OCI-LY3 (cell line): ENCODE data around the gene LSM3.

Experiments
- H2AFZ ChIP-seq: fragments of 200-600, 300-600 bp; shearing (Covaris generic); 2 replicates; pipeline ENCODE4 v1.6.0; 2014; ENCODE audit warnings: antibody characterized with exemption, low read depth, low read length
- H3K27ac ChIP-seq: fragments of 200-600, 300-600 bp; sonication (generic); 2 replicates; pipeline ENCODE4 v1.5.1; 2014; ENCODE audit warnings: mild to moderate bottlenecking, low read length, moderate library complexity, mixed read lengths
- H3K27me3 ChIP-seq: fragments of 200-600, 300-600 bp; sonication (generic); 2 replicates; pipeline ENCODE4 v1.6.1; 2014; ENCODE audit warnings: low read depth, low read length, mixed read lengths
- H3K36me3 ChIP-seq: fragments of 200-600, 300-600 bp; sonication (generic); replicated peaks from 2 replicates; pipeline ENCODE3; 2014; ENCODE audit warnings: low read depth, low read length, mixed read lengths
- H3K4me1 ChIP-seq: fragments of 300-600, 200-600 bp; sonication (generic); 2 replicates; pipeline ENCODE4 v1.6.1; 2014; ENCODE audit warnings: low read length, mixed read lengths
- H3K4me2 ChIP-seq: fragments of 200-600, 300-600 bp; sonication (generic); 2 replicates; pipeline ENCODE4 v1.6.1; 2014; ENCODE audit warnings: low read length, mixed read lengths
- H3K4me3 ChIP-seq: fragments of 300-600, 200-600 bp; sonication (generic); 2 replicates; pipeline ENCODE4 v1.5.1; 2014; ENCODE audit warnings: antibody characterized with exemption, mild to moderate bottlenecking, low read length, moderate library complexity
- H3K79me2 ChIP-seq: fragments of 300-600, 200-600 bp; shearing (Covaris generic); 2 replicates; pipeline ENCODE4 v1.6.1; 2014; ENCODE audit warnings: mild to moderate bottlenecking, low read length, mixed read lengths
- H3K9ac ChIP-seq: fragments of 300-600, 200-600 bp; shearing (Covaris generic); 2 replicates; pipeline ENCODE4 v1.6.0; 2014; ENCODE audit warnings: mild to moderate bottlenecking, low read length, moderate library complexity
- H3K9me3 ChIP-seq: fragments of 200-600, 300-600 bp; shearing (Covaris generic); 2 replicates; pipeline ENCODE4 v1.6.1; 2014; ENCODE audit warnings: low read length, mixed read lengths; ENCODE audit not compliant: insufficient read depth
- H4K20me1 ChIP-seq: fragments of 200-600, 300-600 bp; sonication (generic); 2 replicates; pipeline ENCODE4 v1.6.1; 2016; ENCODE audit warnings: low read length, mixed read lengths; ENCODE audit not compliant: insufficient read depth
- CTCF ChIP-seq: fragments of 200-600, 300-600 bp; sonication (generic); IDR thresholded peaks from 2 replicates; pipeline ENCODE4 v1.5.1; 2014; ENCODE audit warnings: antibody characterized with exemption, low read length, low read depth
- EZH2phosphoT487 ChIP-seq: fragments of 200-600 bp; shearing (Covaris generic); IDR thresholded peaks from 2 replicates; pipeline ENCODE4 v1.6.1; 2018; ENCODE audit warnings: antibody characterized with exemption, mixed run types, low read depth

LSM3 gene

GRCh38 chr3:14143271-14144225, 35.1 kb upstream of the LSM3 start:
- Histone ChIP-seq H3K79me2 (no peaks in the 10 kb centered on the region), H3K4me3 (no peak overlapping the region), H3K9ac (no peak overlapping the region), H4K20me1 (peaks cover 7% of the 10 kb centered on the region), H3K9me3 (no peaks in the 10 kb centered on the region), H2AFZ (no peak overlapping the region), H3K27ac (peak overlapping the region; percentile 66), H3K4me1 (peaks cover 18% of the 10 kb centered on the region), H3K27me3 (no peaks in the 10 kb centered on the region), H3K4me2 (peak overlapping the region; percentile 65), H3K36me3 (peaks cover 64% of the 10 kb centered on the region)
- no peak for TF ChIP-seq EZH2phosphoT487
- no peak for TF ChIP-seq CTCF

DNA sequence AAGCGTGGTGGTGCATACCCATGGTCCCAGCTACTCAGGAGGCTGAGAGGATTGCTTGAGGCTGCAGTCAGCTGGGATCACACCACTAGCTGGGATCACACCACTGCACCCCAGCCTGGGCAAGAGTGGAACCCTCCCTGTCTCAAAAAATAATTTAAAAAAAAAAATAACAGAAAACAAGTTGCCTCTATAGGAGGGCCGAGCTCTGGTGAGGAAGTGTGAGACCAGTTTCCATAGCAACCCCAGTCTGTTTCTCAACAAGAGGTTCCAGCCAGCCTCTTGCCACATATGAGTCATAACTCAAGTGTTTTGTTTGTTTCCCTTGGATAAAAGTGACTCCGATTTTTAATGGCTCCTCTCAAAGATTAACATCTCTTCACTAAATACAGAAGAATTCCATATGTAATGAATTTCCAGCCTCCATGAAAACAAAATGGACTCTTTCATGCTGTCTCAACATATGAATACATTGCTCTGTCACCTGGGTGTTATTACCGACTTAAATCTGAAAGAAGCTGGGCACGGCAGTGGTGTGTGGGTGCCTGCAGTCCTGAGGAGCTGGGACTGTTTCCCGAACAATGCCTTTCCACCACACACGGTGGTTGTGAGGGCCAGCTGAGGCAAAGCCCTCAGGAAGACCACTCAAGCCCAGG, 34.1 kb upstream of the LSM3 start:
- Histone ChIP-seq H3K36me3 (peaks cover 58% of the 10 kb centered on the region), H4K20me1 (peaks cover 7% of the 10 kb centered on the region), H3K79me2 (no peaks in the 10 kb centered on the region), H3K4me2 (peak overlapping the region; percentile 65), H3K27me3 (no peaks in the 10 kb centered on the region), H3K9me3 (no peaks in the 10 kb centered on the region), H3K9ac (no peak overlapping the region), H3K4me1 (peaks cover 18% of the 10 kb centered on the region), H3K4me3 (peak overlapping the region; percentile 23; the same call in 1 of the 2 replicates), H3K27ac (peak overlapping the region; percentile 66), H2AFZ (no peak overlapping the region)
- TF ChIP-seq EZH2phosphoT487 (no peak), CTCF (no peak)

- no peak overlapping the region for H3K4me3 ChIP-seq
- H3K27me3 ChIP-seq: no peaks in the 10 kb centered on the region
- H3K36me3 ChIP-seq: peaks cover 59% of the 10 kb centered on the region
- peak overlapping the region; percentile 65; the same call in 1 of the 2 replicates for H3K4me2 ChIP-seq
- no peaks in the 10 kb centered on the region for H3K9me3 ChIP-seq
- TF ChIP-seq CTCF: no peak
- no peak for TF ChIP-seq EZH2phosphoT487
- H3K4me1 ChIP-seq: peaks cover 18% of the 10 kb centered on the region
- H4K20me1 ChIP-seq: peaks cover 7% of the 10 kb centered on the region
- H3K27ac ChIP-seq: peak overlapping the region; percentile 52; the same call in 1 of the 2 replicates
- no peaks in the 10 kb centered on the region for H3K79me2 ChIP-seq
- H2AFZ ChIP-seq: no peak overlapping the region
- no peak overlapping the region for H3K9ac ChIP-seq
Measured at GRCh38 chr3:14145236-14145635, 33.4 kb upstream of the LSM3 start.
